ENCODE data around the gene SFI1.

Gene SFI1

DNA sequence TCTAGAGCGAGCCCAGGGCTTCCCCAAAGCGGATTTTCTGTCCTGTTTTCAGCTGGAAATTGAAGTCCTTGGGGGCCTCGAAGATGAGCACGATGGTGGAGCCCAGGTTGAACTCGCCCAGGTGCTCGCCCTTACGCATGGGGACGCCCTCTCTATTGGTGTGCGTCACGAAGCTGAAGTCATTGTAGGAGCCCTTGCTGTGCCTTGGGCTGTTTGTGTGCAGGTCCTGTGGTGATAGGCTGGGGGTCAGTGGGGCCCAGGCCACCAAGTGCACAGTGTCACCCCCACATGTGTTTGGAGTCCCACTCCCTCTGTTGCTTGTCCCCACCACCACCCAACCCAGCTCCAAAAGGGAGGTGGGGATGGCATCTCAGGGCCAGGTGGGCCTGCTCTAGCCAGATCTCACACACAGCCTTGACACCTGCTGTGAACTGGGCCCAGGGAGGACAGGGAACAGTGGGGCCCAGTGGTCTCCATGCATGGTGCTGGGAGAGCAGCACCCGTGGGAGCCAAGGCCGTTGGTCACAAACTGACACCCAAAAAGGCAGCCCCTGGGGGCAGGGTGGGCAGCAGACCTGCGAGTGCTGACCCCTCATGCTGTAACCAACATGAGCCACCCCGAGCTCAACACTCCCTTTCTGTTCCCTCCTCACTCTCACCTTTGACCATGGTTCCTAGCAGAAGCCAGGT, 123.4 kb downstream of the SFI1 start:
- no peak for DNase-seq (ENCODE audit: extremely low read depth, insufficient read length)
- Histone ChIP-seq H3K4me3 (replicated peaks; ENCODE audit: low read depth, low read length) (no peak overlapping the region), H3K36me3 (ENCODE audit: control insufficient read depth, insufficient read depth, low read length) (peaks cover 59% of the 10 kb centered on the region), H3K27me3 (replicated peaks; ENCODE audit: control insufficient read depth, insufficient read depth, low read length) (no peaks in the 10 kb centered on the region)
- no peak for TF ChIP-seq CTCF (IDR thresholded peaks at IDR 0.05; ENCODE audit: insufficient read depth, low read length, poor library complexity, severe bottlenecking)

DNA sequence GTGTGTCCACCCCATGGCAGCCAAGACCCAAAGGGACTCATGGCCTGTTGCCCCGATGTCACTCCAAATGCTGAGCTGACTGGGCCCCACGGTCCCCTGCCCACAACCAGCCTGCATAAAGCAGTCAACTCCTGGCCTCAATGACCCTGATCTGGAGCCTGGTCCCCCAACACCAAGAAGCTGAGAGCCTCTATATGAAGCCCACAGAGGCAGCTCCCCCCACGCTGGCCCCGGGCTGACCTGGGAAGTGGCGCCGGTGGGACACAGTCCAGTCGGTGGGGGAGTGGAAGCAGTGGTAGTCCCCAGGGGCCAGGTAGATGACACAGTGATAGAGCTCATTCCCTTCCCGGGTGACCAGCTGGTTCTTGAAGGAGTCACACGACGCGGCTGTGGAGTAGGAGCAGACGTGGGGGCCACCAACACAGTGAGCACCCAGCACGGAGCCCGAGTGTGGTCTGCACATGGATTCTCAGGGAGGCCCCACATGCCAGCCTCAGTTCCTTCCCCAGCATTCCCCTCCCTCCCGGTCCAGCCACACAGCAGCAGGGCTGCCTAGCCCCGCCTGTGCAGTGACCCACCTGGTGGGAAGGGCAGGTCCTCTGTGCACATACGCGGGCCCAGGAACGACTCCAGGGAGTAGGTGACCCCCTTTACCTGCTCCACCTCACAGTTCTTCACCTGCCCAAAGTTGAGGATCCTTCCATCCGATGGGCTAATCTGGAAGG, 124.6 kb downstream of the SFI1 start:
- no peak for DNase-seq (ENCODE audit: extremely low read depth, insufficient read length)
- no peak for TF ChIP-seq CTCF (IDR thresholded peaks at IDR 0.05; ENCODE audit: insufficient read depth, low read length, poor library complexity, severe bottlenecking)
- Histone ChIP-seq H3K36me3 (ENCODE audit: control insufficient read depth, insufficient read depth, low read length) (peaks cover 65% of the 10 kb centered on the region), H3K4me3 (replicated peaks; ENCODE audit: low read depth, low read length) (no peak overlapping the region), H3K27me3 (replicated peaks; ENCODE audit: control insufficient read depth, insufficient read depth, low read length) (no peaks in the 10 kb centered on the region)

DNA sequence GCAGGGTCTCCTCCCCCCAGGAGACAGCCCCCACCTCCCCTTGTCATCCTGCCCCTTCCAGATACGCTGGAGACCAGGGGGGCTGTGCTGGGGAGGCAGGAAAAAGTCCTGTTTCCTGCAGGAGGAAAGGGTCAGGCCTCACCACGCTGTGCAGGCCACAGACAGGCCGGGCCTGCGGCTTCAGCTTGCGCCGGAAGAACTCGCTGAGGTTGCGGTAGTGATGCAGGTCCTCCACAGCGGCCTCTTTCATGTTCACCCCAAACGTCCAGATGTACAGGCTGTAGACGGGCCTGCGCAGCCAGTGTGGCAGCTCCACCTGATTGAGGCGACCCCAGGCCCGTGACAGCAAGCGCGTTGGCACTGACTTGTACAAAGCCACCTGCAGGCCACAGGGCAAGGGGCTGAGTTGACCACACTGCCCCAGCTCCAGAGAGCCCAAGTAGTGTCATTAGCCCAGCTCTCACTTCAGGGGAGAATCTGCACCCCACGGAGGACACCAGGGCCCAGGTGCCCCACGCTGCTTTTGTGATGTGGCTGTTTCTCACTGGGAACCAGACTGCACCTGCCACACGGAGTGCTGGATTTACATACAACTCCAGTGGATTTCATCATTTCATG, 125.3 kb downstream of the SFI1 start:
- Histone ChIP-seq H3K4me3 (replicated peaks; ENCODE audit: low read depth, low read length) (no peak overlapping the region), H3K36me3 (ENCODE audit: control insufficient read depth, insufficient read depth, low read length) (peaks cover 62% of the 10 kb centered on the region), H3K27me3 (replicated peaks; ENCODE audit: control insufficient read depth, insufficient read depth, low read length) (no peaks in the 10 kb centered on the region)
- no peak for TF ChIP-seq CTCF (IDR thresholded peaks at IDR 0.05; ENCODE audit: insufficient read depth, low read length, poor library complexity, severe bottlenecking)
- no peak for DNase-seq (ENCODE audit: extremely low read depth, insufficient read length)

DNA sequence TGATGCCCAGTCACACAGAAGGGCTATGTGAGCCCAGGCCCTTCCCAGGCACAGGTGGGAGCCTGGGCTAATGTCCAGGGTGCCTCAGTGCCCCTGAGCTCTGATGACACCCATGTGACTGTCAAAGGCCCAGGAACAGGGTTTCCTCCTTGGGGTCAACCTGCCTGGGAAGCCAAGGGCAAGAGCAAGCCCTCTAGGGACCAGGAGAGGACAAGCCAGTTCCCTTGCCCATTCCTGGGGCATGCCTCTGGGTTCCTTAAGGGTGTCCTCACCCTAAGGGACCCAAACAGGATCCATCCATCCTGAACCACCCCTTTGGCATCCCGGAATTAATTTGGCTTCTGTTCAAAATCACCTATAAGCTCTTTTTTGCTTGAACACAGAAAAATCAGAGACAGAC, 126.6 kb downstream of the SFI1 start:
- no peak for DNase-seq (ENCODE audit: extremely low read depth, insufficient read length)
- Histone ChIP-seq H3K36me3 (ENCODE audit: control insufficient read depth, insufficient read depth, low read length) (peaks cover 54% of the 10 kb centered on the region), H3K27me3 (replicated peaks; ENCODE audit: control insufficient read depth, insufficient read depth, low read length) (no peaks in the 10 kb centered on the region), H3K4me3 (replicated peaks; ENCODE audit: low read depth, low read length) (no peak overlapping the region)
- TF ChIP-seq CTCF (IDR thresholded peaks at IDR 0.05; ENCODE audit: insufficient read depth, low read length, poor library complexity, severe bottlenecking): no peak

- no peak for DNase-seq (ENCODE audit: extremely low read depth, insufficient read length)
- Histone ChIP-seq H3K4me3 (replicated peaks; ENCODE audit: low read depth, low read length) (no peak overlapping the region), H3K27me3 (replicated peaks; ENCODE audit: control insufficient read depth, insufficient read depth, low read length) (no peaks in the 10 kb centered on the region), H3K36me3 (ENCODE audit: control insufficient read depth, insufficient read depth, low read length) (peaks cover 51% of the 10 kb centered on the region)
- TF ChIP-seq CTCF (IDR thresholded peaks at IDR 0.05; ENCODE audit: insufficient read depth, low read length, poor library complexity, severe bottlenecking): no peak
These were observed 127.4 kb downstream of the SFI1 start for GRCh38 chr22:31623592-31624304.

Measured in GM06990 (cell line).